SK-N-SH (cell line): ENCODE results near the gene DLG2. TPM values are rescaled to one million over a fixed set of nuclear protein-coding genes. Genes with fewer than 3 reads are reported as not detected.

Source experiments
- CTCF ChIA-PET: fragments of 300-600, 350-600 bp; formaldehyde crosslinking; extraction: SDS; loops from one replicate; lab custom pipeline; 2021; lab: Yijun Ruan, JAX
- POLR2A ChIA-PET: fragments of 350-600 bp; sonication (Branson Sonifier 250); formaldehyde crosslinking; extraction: SDS; loops from one replicate; lab custom pipeline; 2020; ENCODE audit warnings: antibody characterized with exemption, inconsistent platforms; lab: Yijun Ruan, JAX
- DNase-seq: peaks from one replicate; pipeline ENCODE4 v3.0.0; 2012
- H2AFZ ChIP-seq: fragments of 200-600 bp; sonication (generic); 2 replicates; pipeline ENCODE4 v1.8.1; 2016; ENCODE audit warnings: antibody characterized with exemption, mild to moderate bottlenecking, low read depth
- H3F3A ChIP-seq: fragments of 200-600 bp; sonication (generic); replicated peaks from 2 replicates; pipeline ENCODE3; 2016; ENCODE audit warnings: antibody characterized with exemption, mild to moderate bottlenecking; ENCODE audit not compliant: insufficient read depth
- H3K27ac ChIP-seq, 2 experiments: fragments of 200-500 bp in 1 of 2; fragments of 200-600 bp in 1 of 2; sonication (Bioruptor generic) in 1 of 2; sonication (generic), shearing (Covaris generic) in 1 of 2; 2 replicates each; pipeline versions ENCODE4 v1.5.1 to v1.6.1; 2014 to 2016; ENCODE audit warnings: low read depth in 2 of 2, inconsistent platforms in 1 of 2, low read length in 1 of 2, mild to moderate bottlenecking in 1 of 2, mixed read lengths in 1 of 2
- H3K27me3 ChIP-seq: fragments of 200-600 bp; sonication (generic), shearing (Covaris generic); 2 replicates; pipeline ENCODE4 v1.6.1; 2016; ENCODE audit warnings: mixed run types; ENCODE audit not compliant: insufficient read depth
- H3K36me3 ChIP-seq, 2 experiments: fragments of 200-500 bp in 1 of 2; fragments of 200-600 bp in 1 of 2; sonication (Bioruptor generic) in 1 of 2; sonication (generic) in 1 of 2; replicated peaks in 1 of 2; 2 replicates each; pipeline versions ENCODE3 to v1.5.1; 2014 to 2016; ENCODE audit warnings: low read length in 1 of 2, mild to moderate bottlenecking in 1 of 2; ENCODE audit not compliant: insufficient read depth in 2 of 2, control insufficient read depth in 1 of 2
- H3K4me1 ChIP-seq, 2 experiments: fragments of 200-500 bp in 1 of 2; fragments of 200-600 bp in 1 of 2; sonication (Bioruptor generic) in 1 of 2; sonication (generic), shearing (Covaris generic) in 1 of 2; 2 replicates each; pipeline versions ENCODE4 v1.5.1 to v1.6.1; 2014 to 2016; ENCODE audit warnings: low read depth in 1 of 2, low read length in 1 of 2, mixed run types in 1 of 2; ENCODE audit not compliant: insufficient read depth in 2 of 2, control insufficient read depth in 1 of 2
- H3K4me2 ChIP-seq: fragments of 200-600 bp; sonication (generic), shearing (Covaris generic); 2 replicates; pipeline ENCODE4 v1.6.1; 2017; ENCODE audit warnings: mixed run types
- H3K4me3 ChIP-seq, 2 experiments: fragments of 200-500 bp in 1 of 2; fragments of 200-600 bp in 1 of 2; sonication (Bioruptor generic) in 1 of 2; sonication (generic), shearing (Covaris generic) in 1 of 2; 2 replicates each; pipeline versions ENCODE4 v1.5.1 to v1.8.1; 2014 to 2016; ENCODE audit warnings: low read depth in 2 of 2, inconsistent platforms in 1 of 2, low read length in 1 of 2, mild to moderate bottlenecking in 1 of 2, mixed read lengths in 1 of 2, moderate library complexity in 1 of 2
- H3K79me2 ChIP-seq: fragments of 200-600 bp; sonication (generic); 2 replicates; pipeline ENCODE4 v1.8.1; 2017; ENCODE audit warnings: mild to moderate bottlenecking; ENCODE audit not compliant: insufficient read depth
- H3K9ac ChIP-seq: fragments of 200-600 bp; sonication (generic); 2 replicates; pipeline ENCODE4 v1.6.1; 2017; ENCODE audit warnings: mixed run types
- H3K9me2 ChIP-seq: fragments of 200-600 bp; sonication (generic); 2 replicates; pipeline ENCODE4 v1.6.1; 2017; ENCODE audit warnings: mixed run types
- H3K9me3 ChIP-seq: fragments of 200-600 bp; sonication (generic); 2 replicates; pipeline ENCODE4 v1.6.1; 2017; ENCODE audit warnings: mixed run types, mild to moderate bottlenecking, moderate library complexity
- H4K20me1 ChIP-seq: fragments of 200-600 bp; sonication (generic); 2 replicates; pipeline ENCODE4 v1.6.1; 2017; ENCODE audit warnings: mild to moderate bottlenecking, mixed run types; ENCODE audit not compliant: insufficient read depth
- ELF1 ChIP-seq: IDR thresholded peaks from 2 replicates; pipeline ENCODE4 v1.4.0; 2012
- EZH2phosphoT487 ChIP-seq: fragments of 200-600 bp; sonication (generic); IDR thresholded peaks from 2 replicates; pipeline ENCODE4 v1.6.1; 2017; ENCODE audit warnings: low read depth, mixed run types, mild to moderate bottlenecking, antibody characterized with exemption, moderate library complexity, borderline replicate concordance
- FOXJ3 ChIP-seq: sonication (generic); formaldehyde crosslinking; IDR thresholded peaks from 2 replicates; pipeline ENCODE4 v1.5.1; 2020; ENCODE audit warnings: mild to moderate bottlenecking, missing genetic modification reagents
- GATA2 ChIP-seq: sonication (generic); formaldehyde crosslinking; IDR thresholded peaks from 2 replicates; pipeline ENCODE4 v1.5.0; 2020; ENCODE audit warnings: mild to moderate bottlenecking, missing genetic modification reagents
- MEF2A ChIP-seq: IDR thresholded peaks from 2 replicates; pipeline ENCODE4 v1.4.0; 2012; ENCODE audit warnings: low read depth, borderline replicate concordance
- MXI1 ChIP-seq: IDR thresholded peaks from 2 replicates; pipeline ENCODE4 v1.6.1; 2012; ENCODE audit warnings: mild to moderate bottlenecking, low read depth, low read length, improper control_type of control experiment
- NFIC ChIP-seq: IDR thresholded peaks from 2 replicates; pipeline ENCODE4 v1.4.0; 2012; ENCODE audit warnings: borderline replicate concordance
- PBX3 ChIP-seq: IDR thresholded peaks from 2 replicates; pipeline ENCODE4; 2012
- RFX5 ChIP-seq: IDR thresholded peaks from 2 replicates; pipeline ENCODE4 v1.6.1; 2012; ENCODE audit warnings: mild to moderate bottlenecking, improper control_type of control experiment, low read length
- RXRA ChIP-seq: IDR thresholded peaks from 2 replicates; pipeline ENCODE4 v1.4.0; 2012; ENCODE audit warnings: low read depth, mild to moderate bottlenecking, borderline replicate concordance
- TAF1 ChIP-seq: IDR thresholded peaks from 2 replicates; pipeline ENCODE4 v1.6.1; 2012; ENCODE audit warnings: low read depth, mild to moderate bottlenecking, low read length, moderate library complexity, borderline replicate concordance
- TEAD4 ChIP-seq: IDR thresholded peaks from 2 replicates; pipeline ENCODE4 v1.4.0; 2012; ENCODE audit warnings: mild to moderate bottlenecking, borderline replicate concordance; ENCODE audit not compliant: insufficient read depth
- USF1 ChIP-seq: IDR thresholded peaks from 2 replicates; pipeline ENCODE4 v1.4.0; 2012; ENCODE audit warnings: low read depth, borderline replicate concordance
- YY1 ChIP-seq: IDR thresholded peaks from 2 replicates; pipeline ENCODE4 v1.4.0; 2012; ENCODE audit warnings: low read depth, mild to moderate bottlenecking
- WGBS: methylation state at CpG from one replicate; pipeline ENCODE4 v1.1.6; 2017; ENCODE audit warnings: low lambda C conversion rate; 5-methylcytosine and 5-hydroxymethylcytosine counted together
- polyA plus RNA-seq, 3 experiments: library from polyadenylated mRNA; depleted of rRNA; stranded (reverse); fragments of >200 nt; gene quantifications; 2 replicates each; pipeline ENCODE4 v1.2.3, GENCODE V29; 2012
- TF ChIP-seq, protein P1 (sequence below): fragments of 150-350 bp; IDR thresholded peaks from 2 replicates; pipeline ENCODE4 v1.6.1; 2017; ENCODE audit warnings: antibody characterized with exemption, low read length, low read depth, borderline replicate concordance

DLG2 gene
- polyA plus RNA-seq, 1 of the 3 experiments (the other 2 are of a cell fraction), result 0.21 TPM

GRCh38 chr11:83941050-83941449 lies 1686.1 kb downstream of the DLG2 start:
- Histone ChIP-seq H3K4me1 (no peaks in the 10 kb centered on the region), H3F3A (no peaks in the 10 kb centered on the region), H3K36me3 (no peaks in the 10 kb centered on the region), H3K9me2 (no peaks in the 10 kb centered on the region), H3K79me2 (no peaks in the 10 kb centered on the region), H2AFZ (no peak overlapping the region), H3K4me2 (no peak overlapping the region), H3K4me3 (no peak overlapping the region), H3K27ac (no peak overlapping the region), H3K9ac (no peak overlapping the region), H3K9me3 (no peaks in the 10 kb centered on the region), H3K27me3 (no peaks in the 10 kb centered on the region), H4K20me1 (no peaks in the 10 kb centered on the region)
- CTCF ChIA-PET, result no interaction called here
- WGBS, result 59% methylated on average over 1 of the region's 1 CpG
- no peak for DNase-seq
- no peak for TF ChIP-seq TAF1
- TF ChIP-seq, protein P1, sequence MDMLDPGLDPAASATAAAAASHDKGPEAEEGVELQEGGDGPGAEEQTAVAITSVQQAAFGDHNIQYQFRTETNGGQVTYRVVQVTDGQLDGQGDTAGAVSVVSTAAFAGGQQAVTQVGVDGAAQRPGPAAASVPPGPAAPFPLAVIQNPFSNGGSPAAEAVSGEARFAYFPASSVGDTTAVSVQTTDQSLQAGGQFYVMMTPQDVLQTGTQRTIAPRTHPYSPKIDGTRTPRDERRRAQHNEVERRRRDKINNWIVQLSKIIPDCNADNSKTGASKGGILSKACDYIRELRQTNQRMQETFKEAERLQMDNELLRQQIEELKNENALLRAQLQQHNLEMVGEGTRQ, result no peak
- no peak for TF ChIP-seq ELF1
- TF ChIP-seq MEF2A, result no peak
- TF ChIP-seq RFX5, result no peak
- TF ChIP-seq USF1, result no peak
- no peak for TF ChIP-seq PBX3
- TF ChIP-seq FOXJ3, result no peak
- TF ChIP-seq TEAD4, result no peak
- TF ChIP-seq EZH2phosphoT487, result no peak
- TF ChIP-seq RXRA, result no peak
- no peak for TF ChIP-seq NFIC
- TF ChIP-seq YY1, result no peak
- no peak for TF ChIP-seq GATA2 (CRISPR knock-in tag)
- POLR2A ChIA-PET, result no interaction called here

GRCh38 chr11:83938148-83938547 lies 1689.0 kb downstream of the DLG2 start:
- ChIA-PET CTCF (interaction anchor here (0.9 to 1.7 kb wide), 3 partner anchors 17 to 101 kb away, joined by 3 to 6 read pairs (median 3); no protein-coding TSS in a partner anchor), POLR2A (no interaction called here)
- Histone ChIP-seq H3K9ac (no peak overlapping the region), H3K79me2 (no peaks in the 10 kb centered on the region), H3K27ac (no peak overlapping the region), H2AFZ (no peak overlapping the region), H4K20me1 (no peaks in the 10 kb centered on the region), H3K4me3 (no peak overlapping the region), H3F3A (no peaks in the 10 kb centered on the region), H3K9me3 (no peaks in the 10 kb centered on the region), H3K9me2 (no peaks in the 10 kb centered on the region), H3K36me3 (no peaks in the 10 kb centered on the region), H3K27me3 (no peaks in the 10 kb centered on the region), H3K4me1 (peaks cover 0 to 4% of the 10 kb centered on the region in 2 experiments; a peak in 1 of 4 replicates), H3K4me2 (no peak overlapping the region)
- DNase-seq, result no peak
- TF ChIP-seq MXI1 (no peak), PBX3 (no peak)
- TF ChIP-seq, protein P1, result no peak
- WGBS, result 38% methylated on average over 1 of the region's 1 CpG
